UCSD-AML1 (cell line): ENCODE data around the gene PRKCI.
A peak's percentile ranks its signal among the peaks of the same experiment; 100 is the strongest.
"Not testable (repeated sequence)": the region's sequence is repeated elsewhere in the genome, so short reads cannot be mapped to it uniquely, and the experiment has no call there.

Experiments
- DNase-seq: peaks from one replicate; lab custom pipeline; 2025; ENCODE audit not compliant: unreplicated experiment; lab: John Stamatoyannopoulos, UW

PRKCI gene

GRCh38 chr3:170221924-170222646 lies at the start of gene PRKCI:
TSS of gene PRKCI (plus strand) at chr3:170222424. CDS start at chr3:170222670, 246 bp downstream.
- DNase-seq, result peak; percentile 95

GRCh38 chr3:170178651-170179050 lies 43.6 kb upstream of the PRKCI start:
- no peak for DNase-seq

- no peak for DNase-seq
Measured at GRCh38 chr3:170179432-170179831, 42.8 kb upstream of the PRKCI start.

- DNase-seq, result no peak
Measured at GRCh38 chr3:170180079-170180907, 41.9 kb upstream of the PRKCI start.

GRCh38 chr3:170180908-170181885 lies 41.0 kb upstream of the PRKCI start, which contains the start of gene PHC3:
TSS of gene PHC3 (minus strand) at chr3:170181733. CDS start at chr3:170181715, 18 bp downstream.
- DNase-seq, result peak; percentile 93

- peak; percentile 11 for DNase-seq
Measured at GRCh38 chr3:170189398-170190256, 32.6 kb upstream of the PRKCI start.

GRCh38 chr3:170195759-170196158 lies 26.5 kb upstream of the PRKCI start:
- DNase-seq, result not testable (repeated sequence)

GRCh38 chr3:170196833-170197232 lies 25.4 kb upstream of the PRKCI start:
- DNase-seq, result no peak

GRCh38 chr3:170200987-170201386 lies 21.2 kb upstream of the PRKCI start:
- DNase-seq, result no peak

- DNase-seq, result no peak
Measured at GRCh38 chr3:170201527-170201926, 20.7 kb upstream of the PRKCI start.

GRCh38 chr3:170203457-170203856 lies 18.8 kb upstream of the PRKCI start:
- no peak for DNase-seq

- no peak for DNase-seq
Measured at GRCh38 chr3:170204023-170204472, 18.2 kb upstream of the PRKCI start.

- DNase-seq, result no peak
Measured at GRCh38 chr3:170204509-170204908, 17.7 kb upstream of the PRKCI start.

GRCh38 chr3:170205302-170205701 lies 16.9 kb upstream of the PRKCI start:
- DNase-seq, result no peak

- DNase-seq, result not testable (repeated sequence)
Measured at GRCh38 chr3:170206164-170206762, 16.0 kb upstream of the PRKCI start.

- DNase-seq, result no peak
Measured at GRCh38 chr3:170207717-170208116, 14.5 kb upstream of the PRKCI start.

GRCh38 chr3:170211668-170212067 lies 10.6 kb upstream of the PRKCI start:
- no peak for DNase-seq

- DNase-seq, result no peak
Measured at GRCh38 chr3:170219850-170220249, 2.4 kb upstream of the PRKCI start.

- DNase-seq, result no peak
Measured at GRCh38 chr3:170220871-170221270, 1.4 kb upstream of the PRKCI start.
